HepG2 (cell line): ENCODE measurements around the gene ZBTB17. TPM values are rescaled to one million over a fixed set of nuclear protein-coding genes. Genes with fewer than 3 reads are reported as not detected.

Experiments used
- ATAC-seq: fragments of 200-7000 bp; cut with Tn5 transposase; 3 replicates; pipeline ENCODE4 v1.9.1; 2020; ENCODE audit warnings: mild to moderate bottlenecking, moderate library complexity
- BruUV-seq: library from RNA; stranded (reverse); fragments of 400-500 nt; replicated peaks from 2 replicates; lab custom pipeline; 2021; lab: Mats Ljungman, UMichigan
- CTCF ChIA-PET: fragments of 300-600 bp; formaldehyde crosslinking; extraction: SDS; loops from one replicate; lab custom pipeline; 2021; ENCODE audit warnings: low total read pairs, inconsistent platforms, low intra/inter-chr PET ratio; lab: Yijun Ruan, JAX
- POLR2A ChIA-PET: fragments of 350-600 bp; sonication (Branson Sonifier 250); formaldehyde crosslinking; loops from one replicate; lab custom pipeline; 2020; ENCODE audit warnings: antibody characterized with exemption, inconsistent platforms; lab: Yijun Ruan, JAX
- DNase-seq: peaks from one replicate; pipeline ENCODE4 v3.0.0-alpha.2; 2015; ENCODE audit warnings: low spot score
- FAIRE-seq: peaks from 3 replicates; lab custom pipeline; 2011; peaks lifted over from hg19 to GRCh38; lab: Jason Lieb, UNC
- H2AFZ ChIP-seq: one replicate; pipeline ENCODE4 v1.6.1; 2011; ENCODE audit warnings: low read length, inconsistent platforms
- H3K27ac ChIP-seq: fragments of 300-600 bp; 3 replicates; pipeline ENCODE4 v1.8.0; 2011; ENCODE audit warnings: mixed run types, mild to moderate bottlenecking, mixed read lengths, low read length, inconsistent platforms; ENCODE audit not compliant: insufficient read depth; ENCODE audit errors: extremely low read length
- H3K27me3 ChIP-seq, 2 experiments: fragments of 200-600 bp in 1 of 2; 2 replicates in 1 of 2; 3 replicates in 1 of 2; pipeline versions ENCODE4 v1.6.0 to v1.8.0; 2011; ENCODE audit warnings: low read length in 2 of 2, mild to moderate bottlenecking in 2 of 2, moderate library complexity in 2 of 2, inconsistent platforms in 1 of 2; ENCODE audit not compliant: insufficient read depth in 2 of 2, control insufficient read depth in 1 of 2
- H3K36me3 ChIP-seq, 2 experiments: fragments of 200-600 bp in 1 of 2; replicated peaks in 1 of 2; 2 replicates in 1 of 2; 3 replicates in 1 of 2; pipeline versions ENCODE4 v1.5.1 to v1.8.0; 2011; ENCODE audit warnings: low read length in 2 of 2, inconsistent platforms in 1 of 2; ENCODE audit not compliant: insufficient read depth in 2 of 2, control insufficient read depth in 1 of 2
- H3K4me1 ChIP-seq: 2 replicates; pipeline ENCODE4 v1.5.1; 2012; ENCODE audit warnings: low read length, inconsistent platforms; ENCODE audit not compliant: insufficient read depth
- H3K4me2 ChIP-seq: 2 replicates; pipeline ENCODE4 v1.6.0; 2011; ENCODE audit warnings: low read depth, low read length, inconsistent platforms
- H3K4me3 ChIP-seq, 3 experiments: fragments of 200-600 bp in 1 of 3; sonication (generic), shearing (Covaris generic) in 1 of 3; replicated peaks in 1 of 3; 2 replicates each; pipeline ENCODE4 v1.5.1; 2011 to 2016; ENCODE audit warnings: low read length in 3 of 3, inconsistent platforms in 2 of 3, low read depth in 2 of 3, mild to moderate bottlenecking in 2 of 3, control low read depth in 1 of 3, mixed read lengths in 1 of 3; ENCODE audit not compliant: insufficient read depth in 1 of 3
- H3K79me2 ChIP-seq: one replicate; pipeline ENCODE4 v1.6.1; 2011; ENCODE audit warnings: low read length, inconsistent platforms; ENCODE audit not compliant: insufficient read depth
- H3K9ac ChIP-seq: 2 replicates; pipeline ENCODE4 v1.6.0; 2011; ENCODE audit warnings: mild to moderate bottlenecking, low read depth, low read length, inconsistent platforms; ENCODE audit not compliant: insufficient read depth
- H3K9me3 ChIP-seq: 2 replicates; pipeline ENCODE4 v1.5.1; 2012; ENCODE audit warnings: mild to moderate bottlenecking, low read length
- H4K20me1 ChIP-seq: 2 replicates; pipeline ENCODE4 v1.6.0; 2011; ENCODE audit warnings: inconsistent platforms, mild to moderate bottlenecking, low read length, moderate library complexity; ENCODE audit not compliant: insufficient read depth
- BRCA1 ChIP-seq: sonication (generic); formaldehyde crosslinking; IDR thresholded peaks from 2 replicates; pipeline ENCODE4 v1.4.0; 2020; ENCODE audit warnings: missing genetic modification reagents
- CEBPZ ChIP-seq: IDR thresholded peaks from 2 replicates; pipeline ENCODE4 v1.6.1; 2012; ENCODE audit warnings: low read length, improper control_type of control experiment
- EZH2 ChIP-seq: conservative IDR thresholded peaks from 2 replicates; pipeline ENCODE4 v1.6.1; 2012; ENCODE audit warnings: mild to moderate bottlenecking, low read depth, low read length, moderate library complexity
- NFRKB ChIP-seq: fragments of 450-650 bp; IDR thresholded peaks from 2 replicates; pipeline ENCODE4 v1.6.1; 2017
- ZFP36L2 ChIP-seq: sonication (generic); formaldehyde crosslinking; IDR thresholded peaks from 2 replicates; pipeline ENCODE4 v1.4.0; 2020; ENCODE audit warnings: missing genetic modification reagents
- ZNF17 ChIP-seq: sonication (generic); formaldehyde crosslinking; IDR thresholded peaks from 2 replicates; pipeline ENCODE4 v1.5.0; 2020; ENCODE audit warnings: mild to moderate bottlenecking, missing genetic modification reagents
- WGBS: methylation state at CpG from one replicate; pipeline ENCODE4 v1.1.6; 2017; ENCODE audit warnings: low lambda C conversion rate; 5-methylcytosine and 5-hydroxymethylcytosine counted together
- in situ Hi-C: cut with HindIII; loops from 2 replicates; pipeline ENCODE4 v1.10.0; 2017; ENCODE audit warnings: low pct_unique_long_range_greater_than_20kb; ENCODE audit not compliant: extremely low pct_ligation_motif_present
- intact Hi-C: fragments of 100-400 bp; cut with micrococcal nuclease; formaldehyde crosslinking; loops from one replicate; pipeline ENCODE4 v1.10.0; 2022; ENCODE audit not compliant: unreplicated experiment
- polyA plus RNA-seq, 8 experiments: library from polyadenylated mRNA; depleted of rRNA in 3 of 8; stranded (reverse) in 7 of 8; unstranded in 1 of 8; fragments of >200 nt; fragmentation: Illumina TruSeq in 4 of 8; extraction: Trizol in 4 of 8; gene quantifications; 2 replicates each; pipeline versions ENCODE4 v1.2.1 to v1.2.3, GENCODE V29; 2011 to 2016; ENCODE audit warnings: low read depth in 4 of 8, missing spikeins in 1 of 8, mixed read lengths in 1 of 8; ENCODE audit not compliant: insufficient read depth in 1 of 8
- total RNA-seq, 5 experiments: library from RNA; depleted of rRNA; stranded (reverse); fragments of >200 nt; fragmentation: Illumina TruSeq; extraction: Trizol; gene quantifications; 2 replicates each; pipeline ENCODE4 v1.2.3, GENCODE V29; 2016; ENCODE audit warnings: low read depth in 1 of 5

The ZBTB17 gene
- total and polyA plus RNA-seq, 2 of the 13 experiments (the other 11 are each of a cell fraction or from before 2014, with no cell fraction given): 16.7 to 17.0 TPM

GRCh38 chr1:15899266-15899665, 76.6 kb downstream of the ZBTB17 start:
- POLR2A ChIA-PET: no interaction called here
- Histone ChIP-seq H3K36me3 (peaks cover 0 to 12% of the 10 kb centered on the region in 2 experiments; a peak in 4 of 5 replicates), H3K4me2 (no peak overlapping the region), H3K4me1 (no peaks in the 10 kb centered on the region), H3K27me3 (no peaks in the 10 kb centered on the region), H3K4me3 (no peak overlapping the region), H3K9ac (no peak overlapping the region), H3K9me3 (no peaks in the 10 kb centered on the region), H3K79me2 (peaks cover 82% of the 10 kb centered on the region), H2AFZ (no peak overlapping the region), H3K27ac (no peak overlapping the region), H4K20me1 (peaks cover 13% of the 10 kb centered on the region)
- intact Hi-C loops: no loop called here
- no TSS peak for BruUV-seq
- FAIRE-seq (no peak), DNase-seq (no peak), ATAC-seq (no peak)
- no peak for TF ChIP-seq ZFP36L2
- no peak for TF ChIP-seq CEBPZ
- no peak for TF ChIP-seq ZNF17 (CRISPR knock-in tag)
- TF ChIP-seq BRCA1 (CRISPR knock-in tag): no peak
- TF ChIP-seq EZH2: no peak
- TF ChIP-seq NFRKB: no peak
- CTCF ChIA-PET: no interaction called here
- in situ Hi-C loops: no loop called here
- 98% methylated on average over 9 of the region's 9 CpGs for WGBS
